ENCODE results near the gene RCHY1. TPM values are rescaled to one million over a fixed set of nuclear protein-coding genes. Genes with fewer than 3 reads are reported as not detected.
"Not testable (repeated sequence)": the region's sequence is repeated elsewhere in the genome, so short reads cannot be mapped to it uniquely, and the experiment has no call there.

RCHY1 gene
- total RNA-seq, 4 donors from 2014 or later = 11.2 to 29.5 (median 22.6) TPM

- Histone ChIP-seq H3K9me3 (no peaks in the 10 kb centered on the region), H3K4me3 (no peak overlapping the region), H3K27me3 (no peaks in the 10 kb centered on the region), H3K4me1 (no peaks in the 10 kb centered on the region), H3K27ac (no peak overlapping the region), H3K36me3 (no peaks in the 10 kb centered on the region)
- DNase-seq (ENCODE audit: low spot score in 2 of 2) = no peak
- TF ChIP-seq POLR2A (IDR thresholded peaks at IDR 0.05) (no peak), EP300 (IDR thresholded peaks at IDR 0.05) (no peak)
- TF ChIP-seq, protein P1, sequence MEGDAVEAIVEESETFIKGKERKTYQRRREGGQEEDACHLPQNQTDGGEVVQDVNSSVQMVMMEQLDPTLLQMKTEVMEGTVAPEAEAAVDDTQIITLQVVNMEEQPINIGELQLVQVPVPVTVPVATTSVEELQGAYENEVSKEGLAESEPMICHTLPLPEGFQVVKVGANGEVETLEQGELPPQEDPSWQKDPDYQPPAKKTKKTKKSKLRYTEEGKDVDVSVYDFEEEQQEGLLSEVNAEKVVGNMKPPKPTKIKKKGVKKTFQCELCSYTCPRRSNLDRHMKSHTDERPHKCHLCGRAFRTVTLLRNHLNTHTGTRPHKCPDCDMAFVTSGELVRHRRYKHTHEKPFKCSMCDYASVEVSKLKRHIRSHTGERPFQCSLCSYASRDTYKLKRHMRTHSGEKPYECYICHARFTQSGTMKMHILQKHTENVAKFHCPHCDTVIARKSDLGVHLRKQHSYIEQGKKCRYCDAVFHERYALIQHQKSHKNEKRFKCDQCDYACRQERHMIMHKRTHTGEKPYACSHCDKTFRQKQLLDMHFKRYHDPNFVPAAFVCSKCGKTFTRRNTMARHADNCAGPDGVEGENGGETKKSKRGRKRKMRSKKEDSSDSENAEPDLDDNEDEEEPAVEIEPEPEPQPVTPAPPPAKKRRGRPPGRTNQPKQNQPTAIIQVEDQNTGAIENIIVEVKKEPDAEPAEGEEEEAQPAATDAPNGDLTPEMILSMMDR (IDR thresholded peaks at IDR 0.05) = no peak
Observed at GRCh38 chr4:75552452-75552851, 38.2 kb upstream of the RCHY1 start.

- Histone ChIP-seq H3K4me1 (no peaks in the 10 kb centered on the region), H3K36me3 (peaks cover 0 to 17% (median 0%) of the 10 kb centered on the region in 3 donors), H3K4me3 (no peak overlapping the region), H3K27ac (no peak overlapping the region), H3K27me3 (no peaks in the 10 kb centered on the region), H3K9me3 (no peaks in the 10 kb centered on the region)
- DNase-seq (ENCODE audit: low spot score in 2 of 2) = no peak
- 84 to 85% methylated on average over 2 of the region's 2 CpGs for WGBS, 2 donors
- TF ChIP-seq, protein P1 (IDR thresholded peaks at IDR 0.05) = no peak
- TF ChIP-seq POLR2A (IDR thresholded peaks at IDR 0.05) (no peak), EP300 (IDR thresholded peaks at IDR 0.05) (no peak)
Observed at GRCh38 chr4:75549019-75549418, 34.8 kb upstream of the RCHY1 start.

GRCh38 chr4:75547647-75548387 lies 33.6 kb upstream of the RCHY1 start:
- Histone ChIP-seq H3K27ac (no peak overlapping the region), H3K27me3 (no peaks in the 10 kb centered on the region), H3K9me3 (no peaks in the 10 kb centered on the region), H3K4me3 (no peak overlapping the region), H3K4me1 (no peaks in the 10 kb centered on the region), H3K36me3 (peaks cover 0 to 27% (median 0%) of the 10 kb centered on the region in 3 donors)
- peak; percentile 28 to 53 for DNase-seq (ENCODE audit: low spot score in 2 of 2)
- WGBS, 2 donors = 62 to 63% methylated on average over 15 of the region's 15 CpGs
- TF ChIP-seq, protein P1 (IDR thresholded peaks at IDR 0.05) = no peak
- TF ChIP-seq POLR2A (IDR thresholded peaks at IDR 0.05) (no peak), EP300 (IDR thresholded peaks at IDR 0.05) (no peak)

DNA sequence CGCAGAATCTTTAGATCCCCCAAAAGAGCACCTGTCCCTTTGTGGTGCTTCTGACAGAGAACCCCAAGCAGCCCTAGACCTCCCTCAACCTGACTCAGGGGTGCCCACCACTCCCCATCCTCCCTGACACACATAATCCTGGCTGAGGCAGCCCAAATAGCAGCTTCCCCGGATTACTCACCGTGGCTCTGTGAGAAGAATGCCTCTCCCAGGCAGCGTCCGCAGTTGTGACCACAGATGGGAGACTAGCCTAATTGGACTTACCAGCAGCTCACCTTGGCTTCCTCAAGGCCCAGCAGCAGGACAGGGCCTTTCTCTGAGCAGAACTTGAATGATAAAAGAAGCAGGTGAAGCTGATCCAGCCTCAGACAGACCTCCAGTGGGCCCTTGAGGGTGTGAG lies 31.3 kb upstream of the RCHY1 start:
- peaks cover 0 to 41% (median 0%) of the 10 kb centered on the region in 3 donors for H3K36me3 ChIP-seq
- whole genome bisulfite sequencing, 2 donors = 93 to 96% methylated on average over 5 of the region's 5 CpGs
- no peaks in the 10 kb centered on the region for H3K4me1 ChIP-seq
- TF ChIP-seq POLR2A (IDR thresholded peaks at IDR 0.05) (no peak), EP300 (IDR thresholded peaks at IDR 0.05) (no peak)
- TF ChIP-seq, protein P1 (IDR thresholded peaks at IDR 0.05) = no peak
- no peak overlapping the region for H3K4me3 ChIP-seq
- no peak overlapping the region for H3K27ac ChIP-seq
- no peaks in the 10 kb centered on the region for H3K9me3 ChIP-seq
- DNase-seq (ENCODE audit: low spot score in 2 of 2) = no peak
- no peaks in the 10 kb centered on the region for H3K27me3 ChIP-seq

GRCh38 chr4:75544870-75545269 lies 30.7 kb upstream of the RCHY1 start:
- WGBS, 2 donors = 89 to 99% methylated on average over 3 of the region's 3 CpGs
- Histone ChIP-seq H3K27ac (no peak overlapping the region), H3K36me3 (peaks cover 0 to 41% (median 0%) of the 10 kb centered on the region in 3 donors), H3K4me3 (no peak overlapping the region), H3K27me3 (no peaks in the 10 kb centered on the region), H3K9me3 (no peaks in the 10 kb centered on the region), H3K4me1 (no peaks in the 10 kb centered on the region)
- TF ChIP-seq, protein P1 (IDR thresholded peaks at IDR 0.05) = no peak
- no peak for TF ChIP-seq EP300 (IDR thresholded peaks at IDR 0.05)
- TF ChIP-seq POLR2A (IDR thresholded peaks at IDR 0.05) = no peak
- no peak for DNase-seq (ENCODE audit: low spot score in 2 of 2)

DNA sequence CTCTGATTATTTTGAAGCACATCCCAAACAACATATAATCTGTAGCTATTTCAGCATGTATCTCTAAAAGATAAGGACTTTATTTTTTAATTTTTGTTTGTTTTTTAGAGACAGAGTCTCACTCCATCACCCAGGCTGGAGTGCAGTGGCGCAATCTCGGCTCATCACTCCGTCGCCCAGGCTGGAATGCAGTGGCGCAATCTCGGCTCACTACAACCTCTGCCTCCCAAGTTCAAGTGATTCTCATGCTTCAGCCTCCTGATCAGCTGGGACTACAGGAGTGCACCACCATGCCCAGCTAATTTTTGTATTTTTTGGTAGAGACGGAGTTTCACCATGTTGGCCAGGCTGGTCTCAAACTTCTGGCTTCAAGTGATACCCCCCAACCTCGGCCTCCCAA lies 30.0 kb upstream of the RCHY1 start:
- H3K4me1 ChIP-seq; H3K4me3 ChIP-seq; DNase-seq (ENCODE audit: low spot score in 2 of 2); H3K9me3 ChIP-seq; H3K27me3 ChIP-seq; H3K27ac ChIP-seq: not testable (repeated sequence)
- H3K36me3 ChIP-seq = peaks cover 0 to 47% (median 0%) of the 10 kb centered on the region in 3 donors
- WGBS, 2 donors = 89 to 94% methylated on average over 8 of the region's 8 CpGs
